Naive thymus-derived CD4-positive, alpha-beta T cell (primary cell): ENCODE results near the gene THSD4. TPM values are rescaled to one million over a fixed set of nuclear protein-coding genes. Genes with fewer than 3 reads are reported as not detected.
"Not testable (repeated sequence)": the region's sequence is repeated elsewhere in the genome, so short reads cannot be mapped to it uniquely, and the experiment has no call there.

Experiments
- ATAC-seq: fragments of 150-1000 bp; cut with Tn5 transposase; 2 replicates; pipeline ENCODE4 v1.10.0; 2021; ENCODE audit warnings: mild to moderate bottlenecking, moderate library complexity
- CTCF ChIA-PET: fragments of 350-600 bp; sonication (Branson Sonifier 250); formaldehyde crosslinking; loops from one replicate; lab custom pipeline; 2021; ENCODE audit warnings: antibody characterized with exemption; lab: Charles Lee
- POLR2A ChIA-PET: fragments of 350-600 bp; sonication (Branson Sonifier 250); formaldehyde crosslinking; loops from one replicate; lab custom pipeline; 2021; ENCODE audit warnings: antibody characterized with exemption, inconsistent platforms; lab: Charles Lee
- DNase-seq, 9 donors: peaks; one replicate each; pipeline versions ENCODE4 v3.0.0 to v3.0.0-alpha.2; 2020 to 2022; ENCODE audit warnings: mixed read lengths in 1 of 9
- H3K27ac ChIP-seq: one replicate; pipeline ENCODE4 v1.7.0; 2013; ENCODE audit warnings: mild to moderate bottlenecking, low read depth, low read length, moderate library complexity
- H3K27me3 ChIP-seq, 2 donors: one replicate each; pipeline ENCODE4 v1.7.0; 2013; ENCODE audit warnings: low read length in 2 of 2, mild to moderate bottlenecking in 2 of 2, moderate library complexity in 2 of 2; ENCODE audit not compliant: control insufficient read depth in 2 of 2, insufficient read depth in 2 of 2
- H3K36me3 ChIP-seq, 3 experiments: 1 replicate in 2 of 3; 2 replicates in 1 of 3; pipeline ENCODE4 v1.7.0; 2013; ENCODE audit warnings: low read length in 3 of 3, mild to moderate bottlenecking in 3 of 3, moderate library complexity in 1 of 3; ENCODE audit not compliant: insufficient read depth in 3 of 3, control insufficient read depth in 2 of 3
- H3K4me1 ChIP-seq, 2 donors: one replicate each; pipeline ENCODE4 v1.7.0; 2013; ENCODE audit warnings: low read length in 2 of 2, mild to moderate bottlenecking in 2 of 2, moderate library complexity in 1 of 2; ENCODE audit not compliant: control insufficient read depth in 2 of 2, insufficient read depth in 2 of 2
- H3K4me3 ChIP-seq: 2 replicates; pipeline ENCODE4 v1.7.0; 2013; ENCODE audit warnings: mild to moderate bottlenecking, low read length
- H3K9me3 ChIP-seq, 3 experiments: 1 replicate in 2 of 3; 2 replicates in 1 of 3; pipeline ENCODE4 v1.7.0; 2013; ENCODE audit warnings: low read length in 3 of 3; ENCODE audit not compliant: control insufficient read depth in 2 of 3
- H3K27ac Mint-ChIP-seq, 9 donors: one replicate each; pipeline ENCODE4 v1.8.0; 2020 to 2022; ENCODE audit warnings: mixed read lengths in 9 of 9, mild to moderate bottlenecking in 8 of 9, moderate library complexity in 5 of 9, inconsistent platforms in 2 of 9
- H3K27me3 Mint-ChIP-seq, 5 donors: one replicate each; pipeline ENCODE4 v1.8.0; 2021 to 2022; ENCODE audit warnings: mixed read lengths in 5 of 5, mild to moderate bottlenecking in 1 of 5
- H3K36me3 Mint-ChIP-seq, 5 donors: one replicate each; pipeline ENCODE4 v1.8.0; 2020 to 2022; ENCODE audit warnings: mixed read lengths in 5 of 5, mild to moderate bottlenecking in 3 of 5, inconsistent platforms in 1 of 5
- H3K4me1 Mint-ChIP-seq, 7 donors: one replicate each; pipeline ENCODE4 v1.8.0; 2020 to 2022; ENCODE audit warnings: mixed read lengths in 7 of 7, mild to moderate bottlenecking in 3 of 7, inconsistent platforms in 1 of 7
- H3K4me3 Mint-ChIP-seq, 10 donors: one replicate each; pipeline ENCODE4 v1.8.0; 2020 to 2022; ENCODE audit warnings: mild to moderate bottlenecking in 10 of 10, mixed read lengths in 10 of 10, moderate library complexity in 6 of 10, inconsistent platforms in 2 of 10
- H3K9me3 Mint-ChIP-seq, 11 donors: one replicate each; pipeline ENCODE4 v1.8.0; 2020 to 2022; ENCODE audit warnings: mixed read lengths in 11 of 11, mild to moderate bottlenecking in 4 of 11, inconsistent platforms in 1 of 11, moderate library complexity in 1 of 11
- intact Hi-C, 2 donors: fragments of 100-400 bp; cut with micrococcal nuclease; formaldehyde crosslinking; loops; one replicate each; pipeline ENCODE4 v1.15.1; 2023
- polyA plus RNA-seq, 2 donors: library from polyadenylated mRNA; unstranded; fragments of 300-500 nt; fragmentation: Illumina TruSeq; gene quantifications; one replicate each; pipeline ENCODE4 v1.2.3, GENCODE V29; 2021
- total RNA-seq, 6 experiments: library from RNA in 5 of 6; stranded (reverse) in 5 of 6; gene quantifications; 1 replicate in 5 of 6; 2 replicates in 1 of 6; pipeline ENCODE4 v1.2.3 and lab custom pipeline; 2021 to 2026

Gene THSD4
- total and polyA plus RNA-seq, 7 experiments from 2014 or later: not detected

DNA sequence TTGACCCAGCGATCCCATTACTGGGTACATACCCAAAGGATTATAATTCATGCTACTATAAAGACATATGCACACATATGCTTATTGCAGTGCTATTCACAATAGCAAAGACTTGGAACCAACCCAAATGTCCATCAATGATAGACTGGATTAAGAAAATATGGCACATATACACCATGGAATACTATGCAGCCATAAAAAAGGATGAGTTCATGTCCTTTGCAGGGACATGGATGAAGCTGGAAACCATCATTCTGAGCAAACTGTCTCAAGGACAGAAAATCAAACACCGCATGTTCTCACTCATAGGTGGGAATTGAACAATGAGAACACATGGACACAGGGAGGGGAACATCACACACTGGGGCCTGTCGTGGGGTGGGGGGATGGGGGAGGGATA is 286.5 kb downstream of the THSD4 start:
- POLR2A ChIA-PET, H3K9me3 Mint-ChIP-seq, CTCF ChIA-PET, H3K9me3 ChIP-seq, H3K4me1 Mint-ChIP-seq, intact Hi-C loops, H3K27me3 ChIP-seq, H3K27ac Mint-ChIP-seq, H3K4me1 ChIP-seq, H3K36me3 Mint-ChIP-seq, ATAC-seq, H3K4me3 ChIP-seq, DNase-seq, H3K4me3 Mint-ChIP-seq, H3K27ac ChIP-seq, H3K36me3 ChIP-seq: not testable (repeated sequence)
- peaks cover 0 to 19% (median 4%) of the 10 kb centered on the region in 5 donors for H3K27me3 Mint-ChIP-seq

DNA sequence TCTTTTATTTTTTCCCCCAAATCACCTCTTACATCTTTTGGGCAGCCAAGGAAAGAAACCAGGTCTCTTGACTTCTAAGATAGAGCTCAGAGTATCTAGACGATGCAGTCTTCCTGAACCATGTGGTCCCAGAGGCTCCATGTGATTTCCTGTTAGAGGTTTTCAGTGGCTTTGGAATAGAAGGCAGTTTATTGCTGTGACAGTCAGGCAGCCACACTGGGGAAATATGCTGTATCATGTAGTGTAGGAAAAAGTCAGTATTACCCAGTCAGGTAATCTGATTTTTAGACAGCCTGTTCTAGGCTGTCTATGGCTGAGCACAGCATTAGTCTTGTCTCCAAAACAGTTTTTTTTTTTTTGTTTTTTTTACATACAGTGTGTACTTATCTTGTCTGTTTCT is 294.3 kb downstream of the THSD4 start:
- no peaks in the 10 kb centered on the region for H3K9me3 Mint-ChIP-seq
- Histone ChIP-seq H3K27ac (no peak overlapping the region), H3K4me1 (no peaks in the 10 kb centered on the region), H3K36me3 (no peaks in the 10 kb centered on the region), H3K27me3 (no peaks in the 10 kb centered on the region), H3K9me3 (no peaks in the 10 kb centered on the region), H3K4me3 (no peak overlapping the region)
- H3K4me3 Mint-ChIP-seq: no peak overlapping the region
- no peak for DNase-seq
- peaks cover 4 to 25% (median 8%) of the 10 kb centered on the region in 5 donors for H3K27me3 Mint-ChIP-seq
- H3K4me1 Mint-ChIP-seq: no peaks in the 10 kb centered on the region
- no peaks in the 10 kb centered on the region for H3K36me3 Mint-ChIP-seq
- POLR2A ChIA-PET: no interaction called here
- no peak for ATAC-seq
- CTCF ChIA-PET: no interaction called here
- no peak overlapping the region for H3K27ac Mint-ChIP-seq
- intact Hi-C loops: no loop called here

DNA sequence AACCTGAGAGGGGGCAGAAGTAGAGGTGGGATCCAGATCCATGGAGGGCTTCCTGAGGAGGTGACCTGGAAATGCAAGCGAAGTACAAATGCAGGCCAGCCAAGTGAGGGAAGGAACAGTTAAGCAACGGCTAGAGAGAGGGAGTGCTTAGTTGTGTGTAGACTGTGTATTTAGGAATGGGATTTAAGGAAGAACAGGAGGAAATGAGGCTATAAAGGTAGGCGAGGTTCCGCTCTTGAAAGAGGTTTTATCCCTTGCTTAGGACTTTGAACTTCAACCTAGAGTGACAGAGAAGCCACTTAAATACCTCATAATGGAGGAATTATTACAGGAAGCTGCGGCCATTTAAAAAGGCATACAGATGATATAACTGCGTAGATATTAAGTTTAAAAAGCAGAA is 295.1 kb downstream of the THSD4 start:
- no peaks in the 10 kb centered on the region for H3K4me1 Mint-ChIP-seq
- POLR2A ChIA-PET: no interaction called here
- Histone ChIP-seq H3K4me3 (no peak overlapping the region), H3K9me3 (no peaks in the 10 kb centered on the region), H3K27ac (no peak overlapping the region), H3K27me3 (no peaks in the 10 kb centered on the region), H3K4me1 (no peaks in the 10 kb centered on the region), H3K36me3 (no peaks in the 10 kb centered on the region)
- CTCF ChIA-PET: no interaction called here
- no peak overlapping the region for H3K4me3 Mint-ChIP-seq
- no peak for DNase-seq
- no peaks in the 10 kb centered on the region for H3K9me3 Mint-ChIP-seq
- intact Hi-C loops: no loop called here
- H3K36me3 Mint-ChIP-seq: no peaks in the 10 kb centered on the region
- H3K27ac Mint-ChIP-seq: no peak overlapping the region
- peaks cover 4 to 22% (median 8%) of the 10 kb centered on the region in 5 donors for H3K27me3 Mint-ChIP-seq
- no peak for ATAC-seq

DNA sequence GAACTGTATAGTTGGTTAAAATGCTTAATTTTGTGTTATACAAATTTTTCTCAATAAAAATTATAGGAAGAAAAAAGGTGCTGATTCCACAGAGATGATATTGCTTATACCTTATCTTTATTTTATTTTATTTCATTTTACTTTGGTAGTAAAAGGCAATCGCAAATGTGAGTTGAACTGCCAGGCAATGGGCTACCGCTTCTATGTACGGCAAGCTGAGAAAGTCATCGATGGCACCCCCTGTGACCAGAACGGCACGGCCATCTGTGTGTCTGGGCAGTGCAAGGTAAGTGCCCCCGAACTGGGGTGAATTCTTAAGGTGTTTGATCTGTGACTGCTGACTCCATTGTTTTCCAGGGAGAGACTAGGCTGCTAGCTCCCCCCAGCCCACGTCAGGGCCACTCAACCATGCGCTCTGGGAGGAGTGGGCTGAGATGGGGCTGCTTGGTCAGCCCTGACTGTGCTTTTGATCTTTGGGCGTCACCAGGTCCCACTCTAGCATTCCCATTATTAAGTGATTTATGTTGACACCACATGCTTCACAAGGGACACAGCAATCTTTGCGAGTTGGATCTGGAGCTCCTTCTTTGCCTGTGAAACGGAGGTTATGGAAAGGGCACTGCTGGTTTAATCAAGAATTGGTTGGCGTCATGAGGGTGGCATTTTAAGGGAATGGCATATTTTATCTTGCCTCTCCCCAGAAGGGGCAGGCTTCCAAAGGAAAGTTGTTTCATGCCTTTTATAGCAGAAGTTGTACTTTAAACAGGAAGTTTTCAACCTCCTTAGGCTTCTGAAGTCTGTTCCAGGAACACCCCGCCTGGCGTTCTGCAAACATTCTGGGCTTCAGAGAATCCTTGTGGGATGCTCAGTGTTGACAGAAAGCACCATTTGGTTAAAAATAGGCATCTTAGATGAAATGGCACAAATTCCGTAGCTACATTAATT is 296.5 kb downstream of the THSD4 start:
- Mint-ChIP-seq H3K27me3 (peaks cover 4 to 20% (median 8%) of the 10 kb centered on the region in 5 donors), H3K4me3 (peak overlapping the region in 1 of 10 donors; percentile 40), H3K27ac (peak overlapping the region in 1 of 9 donors; percentile 27), H3K9me3 (peaks cover 0 to 2% (median 0%) of the 10 kb centered on the region in 11 donors), H3K4me1 (no peaks in the 10 kb centered on the region), H3K36me3 (no peaks in the 10 kb centered on the region)
- DNase-seq (no peak), ATAC-seq (no peak)
- Histone ChIP-seq H3K4me3 (no peak overlapping the region), H3K27ac (no peak overlapping the region), H3K27me3 (no peaks in the 10 kb centered on the region), H3K4me1 (no peaks in the 10 kb centered on the region), H3K36me3 (no peaks in the 10 kb centered on the region), H3K9me3 (no peaks in the 10 kb centered on the region)
- ChIA-PET POLR2A (no interaction called here), CTCF (no interaction called here)
- intact Hi-C loops: no loop called here

DNA sequence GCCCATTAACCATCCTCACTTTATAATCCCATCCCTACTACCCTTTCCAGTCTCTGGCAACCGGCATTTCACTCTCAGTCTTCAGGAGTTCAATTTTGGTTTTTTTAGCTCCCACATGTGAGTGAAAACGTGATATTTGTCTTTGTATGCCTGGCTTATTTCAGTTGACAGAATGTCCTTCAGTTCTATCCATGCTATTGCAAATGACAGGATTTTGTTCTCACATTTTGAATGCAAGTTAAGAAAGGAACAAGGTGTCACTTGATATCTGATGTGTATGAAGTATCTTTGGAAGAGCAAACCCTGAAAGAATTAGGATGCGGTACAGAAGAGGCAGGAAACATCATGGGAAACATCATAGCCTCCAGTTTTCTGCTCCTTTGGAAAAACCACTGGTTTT is 298.1 kb downstream of the THSD4 start:
- H3K4me1 ChIP-seq: no peaks in the 10 kb centered on the region
- DNase-seq (no peak), ATAC-seq (no peak)
- Mint-ChIP-seq H3K27ac (no peak overlapping the region), H3K4me3 (no peak overlapping the region), H3K36me3 (no peaks in the 10 kb centered on the region), H3K27me3 (peaks cover 4 to 20% (median 8%) of the 10 kb centered on the region in 5 donors), H3K4me1 (no peaks in the 10 kb centered on the region), H3K9me3 (peaks cover 0 to 4% (median 0%) of the 10 kb centered on the region in 11 donors)
- intact Hi-C loops: no loop called here
- CTCF ChIA-PET: no interaction called here
- no peak overlapping the region for H3K27ac ChIP-seq
- H3K4me3 ChIP-seq: no peak overlapping the region
- H3K36me3 ChIP-seq: no peaks in the 10 kb centered on the region
- POLR2A ChIA-PET: no interaction called here
- H3K9me3 ChIP-seq: no peaks in the 10 kb centered on the region
- H3K27me3 ChIP-seq: no peaks in the 10 kb centered on the region

DNA sequence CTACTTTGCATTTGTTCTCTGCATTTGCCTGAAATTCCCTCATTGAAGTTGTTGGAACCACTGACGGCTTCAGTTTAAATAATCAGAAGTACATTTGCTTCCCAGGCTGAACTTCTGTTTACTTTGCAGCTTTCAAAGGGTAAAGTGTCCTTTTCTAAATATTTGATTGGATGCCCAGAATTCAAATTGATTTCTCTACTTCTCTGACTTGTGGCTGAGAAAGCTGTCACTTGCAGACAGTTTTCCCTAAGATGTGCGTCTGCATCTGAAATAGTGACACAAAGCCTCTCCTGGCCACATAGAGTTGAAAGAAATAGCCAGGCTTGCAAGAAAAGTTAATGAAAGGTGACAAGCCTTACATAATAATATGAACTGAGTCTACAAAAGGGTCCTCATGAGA is 299.6 kb downstream of the THSD4 start:
- no peaks in the 10 kb centered on the region for H3K36me3 ChIP-seq
- H3K4me3 ChIP-seq: no peak overlapping the region
- no peak overlapping the region for H3K27ac Mint-ChIP-seq
- no peaks in the 10 kb centered on the region for H3K27me3 ChIP-seq
- POLR2A ChIA-PET: no interaction called here
- no peaks in the 10 kb centered on the region for H3K9me3 ChIP-seq
- no peak overlapping the region for H3K4me3 Mint-ChIP-seq
- H3K27ac ChIP-seq: no peak overlapping the region
- ATAC-seq (no peak), DNase-seq (no peak)
- peaks cover 0 to 4% (median 0%) of the 10 kb centered on the region in 11 donors for H3K9me3 Mint-ChIP-seq
- CTCF ChIA-PET: no interaction called here
- intact Hi-C loops: no loop called here
- peaks cover 4 to 23% (median 6%) of the 10 kb centered on the region in 5 donors for H3K27me3 Mint-ChIP-seq
- H3K4me1 Mint-ChIP-seq: no peaks in the 10 kb centered on the region
- no peaks in the 10 kb centered on the region for H3K4me1 ChIP-seq
- no peaks in the 10 kb centered on the region for H3K36me3 Mint-ChIP-seq
